HUES64 (cell line): ENCODE measurements around the gene HFM1.

Experiments
- H3K27ac ChIP-seq: 2 replicates; pipeline ENCODE4 v1.7.0; 2013; ENCODE audit warnings: low read depth, low read length, inconsistent platforms
- H3K27me3 ChIP-seq: 2 replicates; pipeline ENCODE4 v1.6.1; 2013; ENCODE audit warnings: mild to moderate bottlenecking, low read length; ENCODE audit not compliant: insufficient read depth
- H3K36me3 ChIP-seq: 2 replicates; pipeline ENCODE4 v1.6.1; 2013; ENCODE audit warnings: mild to moderate bottlenecking, low read length; ENCODE audit not compliant: insufficient read depth
- H3K4me1 ChIP-seq: 2 replicates; pipeline ENCODE4 v1.6.1; 2013; ENCODE audit warnings: mild to moderate bottlenecking, low read length, moderate library complexity; ENCODE audit not compliant: insufficient read depth
- H3K4me3 ChIP-seq: 2 replicates; pipeline ENCODE4 v1.5.1; 2013; ENCODE audit warnings: mild to moderate bottlenecking, low read length, moderate library complexity
- H3K9ac ChIP-seq: 2 replicates; pipeline ENCODE4 v1.6.1; 2013; ENCODE audit warnings: mild to moderate bottlenecking, low read depth, low read length
- H3K9me3 ChIP-seq: 2 replicates; pipeline ENCODE4 v1.6.1; 2013; ENCODE audit warnings: low read depth, low read length; ENCODE audit not compliant: insufficient read depth
- WGBS: fragments of 150-250, 120-280 bp; methylation state at CpG from one replicate; pipeline ENCODE4 v1.1.7; 2013; ENCODE audit warnings: missing lambda C conversion rate; 5-methylcytosine and 5-hydroxymethylcytosine counted together

The HFM1 gene

DNA sequence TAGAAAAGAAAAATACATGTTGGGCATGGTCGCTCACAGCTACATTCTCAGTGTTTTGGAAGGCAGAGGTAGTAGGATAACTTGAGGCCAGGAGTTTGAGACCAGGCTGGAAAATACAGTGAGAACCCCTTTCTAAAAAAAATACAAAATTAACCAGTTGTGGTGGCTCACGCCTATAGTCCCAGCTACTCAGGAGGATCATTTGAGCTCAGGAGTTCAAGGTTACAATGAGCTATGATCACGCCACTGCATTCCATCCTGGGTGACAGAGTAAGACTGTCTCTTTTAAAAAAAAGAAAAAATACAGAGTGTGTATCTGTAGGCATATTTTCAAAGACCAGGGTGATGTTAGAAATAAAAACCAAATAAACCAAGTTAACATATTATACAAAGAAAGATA, 57.8 kb downstream of the HFM1 start:
- no peak overlapping the region for H3K9ac ChIP-seq
- no peaks in the 10 kb centered on the region for H3K27me3 ChIP-seq
- H3K9me3 ChIP-seq = no peaks in the 10 kb centered on the region
- no peaks in the 10 kb centered on the region for H3K4me1 ChIP-seq
- H3K27ac ChIP-seq = no peak overlapping the region
- no peak overlapping the region for H3K4me3 ChIP-seq
- no peaks in the 10 kb centered on the region; the same call in 1 of the 2 replicates for H3K36me3 ChIP-seq
- 87% methylated on average over 3 of the region's 3 CpGs for WGBS

DNA sequence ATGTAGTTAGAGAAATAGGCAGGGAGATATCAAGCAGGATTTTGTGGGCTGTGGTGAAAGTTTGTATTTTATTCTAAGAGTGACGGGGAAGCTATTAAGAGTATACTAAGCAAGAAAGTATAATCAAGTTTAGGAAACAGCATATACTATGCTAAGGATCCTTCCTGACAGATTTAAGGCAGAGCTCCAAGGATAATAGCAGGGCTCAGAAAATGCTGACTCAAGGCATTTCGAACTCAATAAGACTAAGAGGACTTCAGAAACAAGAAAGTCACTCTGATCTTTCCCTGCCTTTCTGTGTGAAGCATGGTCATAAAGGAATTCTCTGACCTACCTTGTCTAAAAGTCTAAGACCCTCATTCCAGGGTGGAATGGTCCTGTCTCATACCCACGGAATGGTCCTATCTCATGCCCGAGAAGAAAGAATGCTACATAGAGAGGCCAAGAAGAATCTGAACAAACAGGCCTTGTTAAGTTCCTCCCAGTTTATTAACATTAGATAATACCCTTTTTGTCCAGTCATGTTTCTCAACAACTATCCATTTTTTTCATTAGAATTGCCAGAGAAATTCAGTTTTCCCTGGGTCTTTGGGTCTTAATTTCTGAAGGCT, 59.1 kb downstream of the HFM1 start:
- Histone ChIP-seq H3K9me3 (no peaks in the 10 kb centered on the region), H3K9ac (no peak overlapping the region), H3K27ac (no peak overlapping the region), H3K4me3 (no peak overlapping the region), H3K4me1 (no peaks in the 10 kb centered on the region), H3K27me3 (no peaks in the 10 kb centered on the region), H3K36me3 (no peaks in the 10 kb centered on the region)
- WGBS = 72% methylated on average over 4 of the region's 4 CpGs

DNA sequence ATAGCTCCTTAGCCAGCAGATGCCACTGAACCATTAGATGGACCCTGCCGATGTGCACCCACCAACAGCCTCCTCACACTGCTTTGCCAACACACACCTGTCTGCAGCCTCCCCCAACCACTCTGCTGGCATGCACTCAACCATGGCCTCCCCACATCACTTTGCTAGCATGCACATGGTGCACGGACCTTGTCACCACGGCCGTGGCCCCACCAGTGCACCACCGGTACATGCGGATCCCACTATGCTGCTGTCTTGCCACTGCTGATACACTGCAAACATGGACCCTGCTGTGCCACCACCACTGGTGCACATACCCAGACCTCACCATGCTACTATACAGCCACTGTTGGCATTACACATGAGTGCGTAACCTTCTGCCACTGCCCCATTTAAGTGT, 66.1 kb downstream of the HFM1 start:
- H3K4me1 ChIP-seq = no peaks in the 10 kb centered on the region
- no peaks in the 10 kb centered on the region for H3K27me3 ChIP-seq
- no peak overlapping the region for H3K4me3 ChIP-seq
- no peak overlapping the region for H3K27ac ChIP-seq
- H3K9ac ChIP-seq = no peak overlapping the region
- H3K36me3 ChIP-seq = no peaks in the 10 kb centered on the region
- WGBS = 97% methylated on average over 7 of the region's 7 CpGs
- H3K9me3 ChIP-seq = no peaks in the 10 kb centered on the region

DNA sequence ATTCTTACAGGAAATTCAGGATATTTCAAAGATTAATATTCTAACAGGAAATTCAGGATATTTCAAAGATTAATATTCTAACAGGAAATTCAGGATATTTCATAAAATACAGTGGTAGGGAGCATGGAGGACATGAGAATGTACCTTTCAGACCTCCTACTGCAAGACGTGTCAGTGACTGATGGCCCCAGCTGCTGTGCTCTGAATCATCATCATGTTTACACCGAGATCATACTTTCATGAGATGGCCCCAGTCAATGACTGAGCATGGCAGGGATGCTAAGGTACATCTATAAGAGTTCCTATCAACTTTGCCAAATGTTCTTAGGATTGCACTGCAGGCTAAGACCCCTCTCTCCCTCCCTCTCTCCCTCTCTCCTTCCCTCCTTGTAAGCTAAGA, 69.0 kb downstream of the HFM1 start:
- 84% methylated on average over 2 of the region's 2 CpGs for WGBS
- Histone ChIP-seq H3K9ac (no peak overlapping the region), H3K4me3 (no peak overlapping the region), H3K27ac (no peak overlapping the region), H3K36me3 (no peaks in the 10 kb centered on the region), H3K27me3 (no peaks in the 10 kb centered on the region), H3K4me1 (no peaks in the 10 kb centered on the region), H3K9me3 (no peaks in the 10 kb centered on the region)

DNA sequence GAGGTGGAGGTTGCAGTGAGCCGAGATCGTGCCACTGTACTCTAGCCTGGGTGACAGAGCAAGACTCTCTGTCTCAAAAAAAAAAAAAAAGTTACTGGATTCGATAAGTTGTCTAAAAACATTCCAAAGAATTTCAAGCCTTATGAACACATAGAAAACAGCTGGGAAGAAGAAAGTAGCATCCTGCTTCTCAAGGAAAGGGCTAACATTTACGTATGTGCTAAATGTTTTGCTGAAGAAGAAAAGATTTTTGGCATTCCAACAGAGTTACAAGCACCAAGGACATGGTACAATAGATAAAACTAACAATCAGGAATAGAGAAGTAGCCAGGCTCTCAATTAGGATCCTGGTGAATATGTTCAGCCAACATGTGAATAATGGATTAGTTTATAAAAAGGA, 69.8 kb downstream of the HFM1 start:
- Histone ChIP-seq H3K4me3 (no peak overlapping the region), H3K9ac (no peak overlapping the region), H3K9me3 (no peaks in the 10 kb centered on the region), H3K36me3 (no peaks in the 10 kb centered on the region), H3K4me1 (no peaks in the 10 kb centered on the region), H3K27me3 (no peaks in the 10 kb centered on the region), H3K27ac (no peak overlapping the region)
- 96% methylated on average over 4 of the region's 4 CpGs for WGBS

DNA sequence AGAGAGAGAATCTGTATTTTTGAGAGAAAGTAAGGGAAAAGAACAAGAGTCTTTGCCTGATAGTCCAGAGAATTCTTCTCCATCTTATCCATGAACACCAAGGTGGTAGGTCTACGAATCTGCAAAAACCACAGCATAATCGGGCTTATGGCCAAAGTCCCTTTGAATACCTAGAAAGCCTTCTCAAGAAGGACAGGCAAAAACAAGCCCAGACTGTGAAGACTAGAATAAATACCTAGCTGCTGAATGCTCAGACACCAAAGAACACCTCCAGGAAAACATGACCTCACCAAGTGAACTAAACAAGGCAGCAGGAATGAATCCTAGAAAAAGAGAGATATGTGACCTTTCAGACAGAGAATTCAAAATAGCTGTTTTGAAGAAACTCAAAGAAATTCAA, 79.2 kb downstream of the HFM1 start:
- no peak overlapping the region for H3K9ac ChIP-seq
- H3K27ac ChIP-seq = no peak overlapping the region
- H3K4me3 ChIP-seq = no peak overlapping the region
- H3K9me3 ChIP-seq = no peaks in the 10 kb centered on the region
- no peaks in the 10 kb centered on the region for H3K4me1 ChIP-seq
- no peaks in the 10 kb centered on the region for H3K27me3 ChIP-seq
- WGBS = 94% methylated on average over 2 of the region's 2 CpGs
- H3K36me3 ChIP-seq = no peaks in the 10 kb centered on the region

DNA sequence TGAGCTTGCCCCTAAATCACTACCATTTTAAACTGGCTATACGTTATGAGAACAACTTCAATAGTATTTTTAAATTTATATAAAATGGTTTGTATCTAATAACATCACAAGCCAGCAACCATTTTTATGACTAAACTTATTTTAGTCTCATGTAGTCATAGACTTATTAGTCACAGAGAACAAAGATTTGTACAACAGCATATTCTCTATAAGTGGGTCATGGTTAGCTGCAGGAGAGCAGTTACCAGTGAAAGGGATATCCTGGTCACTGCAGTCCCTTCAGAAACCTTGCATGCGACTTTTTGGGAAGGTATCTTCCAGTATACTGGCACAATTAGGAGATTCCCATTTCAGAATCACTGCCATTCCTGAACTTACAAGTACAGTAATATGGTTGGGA, 90.0 kb downstream of the HFM1 start:
- H3K9ac ChIP-seq = no peak overlapping the region
- peaks cover 12% of the 10 kb centered on the region for H3K9me3 ChIP-seq
- H3K4me1 ChIP-seq = no peaks in the 10 kb centered on the region
- H3K27me3 ChIP-seq = no peaks in the 10 kb centered on the region
- 89% methylated on average over 2 of the region's 2 CpGs for WGBS
- no peaks in the 10 kb centered on the region; the same call in 1 of the 2 replicates for H3K36me3 ChIP-seq
- no peak overlapping the region for H3K4me3 ChIP-seq
- no peak overlapping the region for H3K27ac ChIP-seq

DNA sequence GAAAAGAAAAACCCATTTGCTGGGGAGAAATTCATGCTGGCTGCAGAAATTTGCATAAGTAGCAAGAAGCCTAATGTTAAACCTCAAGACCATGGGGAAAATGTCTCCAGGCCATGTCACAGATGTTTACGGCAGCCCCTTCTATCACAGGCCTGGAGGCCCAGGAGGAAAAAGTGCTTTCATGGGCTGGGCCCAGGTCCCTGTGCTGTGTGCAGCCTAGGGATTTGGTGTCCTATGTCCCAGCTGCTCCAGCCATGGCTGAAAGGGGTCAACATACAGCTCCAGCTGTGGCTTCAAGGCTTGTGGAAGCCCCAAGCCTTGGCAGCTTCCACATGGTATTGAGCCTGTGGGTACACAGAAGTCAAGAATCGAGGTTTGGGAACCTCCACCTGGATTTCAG, 93.0 kb downstream of the HFM1 start:
- WGBS = 94% methylated on average over 2 of the region's 2 CpGs
- no peak overlapping the region for H3K4me3 ChIP-seq
- H3K9ac ChIP-seq = no peak overlapping the region
- H3K9me3 ChIP-seq = peaks cover 32% of the 10 kb centered on the region
- H3K4me1 ChIP-seq = no peaks in the 10 kb centered on the region
- peaks cover 3% of the 10 kb centered on the region; the same call in 1 of the 2 replicates for H3K36me3 ChIP-seq
- H3K27ac ChIP-seq = no peak overlapping the region
- H3K27me3 ChIP-seq = no peaks in the 10 kb centered on the region

DNA sequence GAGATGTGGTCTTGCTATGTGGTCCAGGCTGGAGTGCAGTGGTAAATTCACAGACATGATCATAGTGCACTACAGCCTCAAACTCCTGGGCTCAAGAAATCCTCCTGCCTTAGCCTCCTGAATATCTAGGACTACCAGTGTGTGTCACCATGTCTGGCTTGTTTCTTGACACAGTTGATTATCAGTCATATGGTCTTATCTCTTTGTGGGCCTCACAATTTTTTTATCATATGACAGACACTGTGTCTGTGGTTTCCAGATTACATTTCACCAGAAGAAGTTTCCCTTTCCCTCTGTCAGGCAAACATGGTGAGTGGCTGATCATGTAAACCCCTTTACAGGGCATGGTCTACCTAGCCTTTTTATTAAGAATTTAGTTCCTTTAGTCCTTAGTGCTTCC, 96.1 kb downstream of the HFM1 start:
- H3K4me3 ChIP-seq = no peak overlapping the region
- H3K4me1 ChIP-seq = no peaks in the 10 kb centered on the region
- H3K27me3 ChIP-seq = no peaks in the 10 kb centered on the region
- H3K36me3 ChIP-seq = peaks cover 3% of the 10 kb centered on the region; the same call in 1 of the 2 replicates
- no peak overlapping the region for H3K27ac ChIP-seq
- peaks cover 32% of the 10 kb centered on the region for H3K9me3 ChIP-seq
- H3K9ac ChIP-seq = no peak overlapping the region

DNA sequence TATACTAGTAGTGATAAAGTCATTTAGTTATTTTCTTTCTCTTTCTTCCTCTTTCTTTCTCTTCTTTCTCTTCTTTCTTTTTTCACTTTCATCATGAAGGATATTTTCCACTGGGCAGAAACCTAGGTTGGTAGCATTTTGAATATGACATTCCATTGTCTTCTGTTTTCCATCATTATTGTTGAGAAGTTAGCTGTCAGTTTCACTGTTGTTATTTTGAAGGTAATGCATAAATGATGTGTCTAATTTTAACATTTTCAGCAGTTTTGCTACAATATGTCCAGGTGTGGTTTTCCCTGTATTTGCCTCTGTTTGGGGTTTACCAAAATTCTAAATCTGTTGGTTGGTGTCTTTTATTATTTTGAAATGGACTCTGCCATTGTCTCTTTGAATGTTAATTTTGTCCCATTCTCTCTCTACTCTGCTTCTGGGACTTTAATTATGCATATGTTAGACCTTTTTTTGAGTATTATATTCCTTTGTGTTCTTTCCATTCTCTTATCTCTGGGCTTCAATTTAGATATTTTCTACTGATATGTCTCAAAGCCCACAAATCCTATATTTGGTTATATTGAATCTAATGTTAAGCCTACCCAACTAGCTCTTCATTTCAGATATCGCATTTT, 96.7 kb downstream of the HFM1 start:
- no CpG with 5 or more reads among the region's 1 CpG for WGBS
- Histone ChIP-seq H3K36me3 (peaks cover 3% of the 10 kb centered on the region; the same call in 1 of the 2 replicates), H3K27ac (no peak overlapping the region), H3K9ac (no peak overlapping the region), H3K27me3 (no peaks in the 10 kb centered on the region), H3K4me3 (no peak overlapping the region), H3K4me1 (no peaks in the 10 kb centered on the region), H3K9me3 (peaks cover 38% of the 10 kb centered on the region)

DNA sequence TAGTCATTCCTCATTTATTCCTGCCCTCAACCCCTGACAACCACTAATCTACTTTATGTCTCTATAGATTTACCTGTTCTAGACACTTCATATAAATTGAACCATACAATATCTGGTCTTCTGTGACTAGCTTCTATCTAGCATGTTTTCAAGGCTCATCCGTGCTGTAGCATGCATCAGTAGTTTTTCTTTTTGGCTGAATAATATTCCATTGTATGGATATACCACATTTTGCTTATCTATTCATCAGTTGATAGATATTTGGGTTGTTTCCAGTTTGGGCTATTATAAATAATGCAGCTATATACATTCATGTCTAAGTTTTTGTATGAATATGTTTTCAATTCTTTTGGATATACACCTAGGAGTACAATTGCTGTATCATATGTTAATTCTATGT, 101.5 kb downstream of the HFM1 start:
- no peaks in the 10 kb centered on the region for H3K4me1 ChIP-seq
- H3K27ac ChIP-seq = no peak overlapping the region
- peaks cover 14% of the 10 kb centered on the region for H3K9me3 ChIP-seq
- H3K27me3 ChIP-seq = no peaks in the 10 kb centered on the region
- no peak overlapping the region for H3K4me3 ChIP-seq
- no CpG with 5 or more reads among the region's 1 CpG for WGBS
- H3K36me3 ChIP-seq = 0 out of 2 replicates have a peak, but pooled peaks cover 3% of the 10 kb centered on the region
- H3K9ac ChIP-seq = no peak overlapping the region
